Skeletal muscle satellite cell (primary cell): ENCODE measurements around the gene ZFP64. TPM values are rescaled to one million over a fixed set of nuclear protein-coding genes. Genes with fewer than 3 reads are reported as not detected.
"Not testable (repeated sequence)": the region's sequence is repeated elsewhere in the genome, so short reads cannot be mapped to it uniquely, and the experiment has no call there.

Experiments
- H3K27me3 ChIP-seq: 2 replicates; pipeline ENCODE4 v1.7.0; 2013; ENCODE audit warnings: low read length; ENCODE audit not compliant: control insufficient read depth, insufficient read depth
- H3K36me3 ChIP-seq: 2 replicates; pipeline ENCODE4 v1.7.0; 2013; ENCODE audit warnings: mild to moderate bottlenecking, control low read depth, low read length; ENCODE audit not compliant: insufficient read depth
- H3K4me1 ChIP-seq: 2 replicates; pipeline ENCODE4 v1.7.0; 2013; ENCODE audit warnings: low read length; ENCODE audit not compliant: control insufficient read depth, insufficient read depth
- H3K4me2 ChIP-seq: 2 replicates; pipeline ENCODE4 v1.7.0; 2013; ENCODE audit warnings: mild to moderate bottlenecking, low read length
- H3K4me3 ChIP-seq: 2 replicates; pipeline ENCODE4 v1.7.0; 2013; ENCODE audit warnings: low read length
- H3K9ac ChIP-seq: 2 replicates; pipeline ENCODE4 v1.7.0; 2013; ENCODE audit warnings: mild to moderate bottlenecking, low read depth, low read length, moderate library complexity
- H3K9me3 ChIP-seq: replicated peaks from 2 replicates; pipeline ENCODE4 v1.7.0; 2013; ENCODE audit warnings: mild to moderate bottlenecking, control low read depth, low read length
- total RNA-seq: library from RNA; depleted of rRNA; stranded (reverse); fragments of >200 nt; gene quantifications from 2 replicates; pipeline ENCODE4 v1.2.3, GENCODE V29; 2012; rRNA removed

ZFP64 gene
- 13.7 and 14.6 TPM in 2 replicates for total RNA-seq

DNA sequence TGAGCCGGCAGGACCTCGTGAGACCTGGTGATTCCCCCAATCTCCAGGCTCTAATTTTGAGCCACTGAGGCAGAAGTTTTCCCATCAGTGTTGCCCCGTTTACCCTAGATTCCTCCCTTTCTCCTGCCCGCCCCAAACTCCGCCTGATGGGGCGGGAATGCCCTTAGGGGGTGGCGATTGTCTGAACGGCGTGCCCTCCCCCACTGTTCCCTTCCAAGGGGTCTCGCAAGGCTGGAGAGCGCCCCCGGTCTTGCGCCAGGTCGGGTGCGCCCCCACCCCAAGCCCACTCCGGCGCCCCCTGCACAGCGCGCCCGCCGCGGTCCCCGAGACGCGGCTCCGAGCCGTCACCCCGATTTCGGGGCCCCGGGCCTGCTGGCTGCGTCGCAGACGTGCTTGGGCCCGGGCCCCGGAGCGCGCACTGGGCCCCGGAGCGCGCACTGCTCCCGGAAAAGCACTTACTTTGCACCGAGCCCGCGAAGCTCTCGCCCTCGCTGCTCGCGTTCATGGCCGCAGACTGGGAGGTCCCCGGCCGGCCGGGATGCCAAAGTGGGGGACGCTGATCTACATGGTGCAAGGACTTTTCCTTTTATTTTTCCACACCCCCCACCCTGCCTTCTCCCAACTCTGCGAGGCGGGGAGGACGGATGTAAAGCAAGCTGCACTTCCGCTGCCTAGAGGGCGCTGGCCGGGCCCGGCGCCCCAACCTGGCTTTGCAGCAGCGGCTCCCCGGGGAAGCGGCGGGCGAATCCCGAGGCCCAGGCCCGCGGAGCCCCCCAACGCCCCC lies at the start of gene ZFP64:
Gene ZFP64 (minus strand): TSS at position 648 of the 784 bp plus-strand sequence. CDS start 143 bp downstream, at position 505.
- H3K9ac ChIP-seq, result peak within 1 kb of the TSS; percentile 83
- peak within 1 kb of the TSS; percentile 91 for H3K4me3 ChIP-seq
- no peaks in the 10 kb centered on the region for H3K9me3 ChIP-seq
- H3K36me3 ChIP-seq, result peaks cover 5% of the 10 kb centered on the region
- peak within 1 kb of the TSS; percentile 100 for H3K4me2 ChIP-seq
- H3K27me3 ChIP-seq, result no peaks in the 10 kb centered on the region
- peaks cover 12% of the 10 kb centered on the region for H3K4me1 ChIP-seq

DNA sequence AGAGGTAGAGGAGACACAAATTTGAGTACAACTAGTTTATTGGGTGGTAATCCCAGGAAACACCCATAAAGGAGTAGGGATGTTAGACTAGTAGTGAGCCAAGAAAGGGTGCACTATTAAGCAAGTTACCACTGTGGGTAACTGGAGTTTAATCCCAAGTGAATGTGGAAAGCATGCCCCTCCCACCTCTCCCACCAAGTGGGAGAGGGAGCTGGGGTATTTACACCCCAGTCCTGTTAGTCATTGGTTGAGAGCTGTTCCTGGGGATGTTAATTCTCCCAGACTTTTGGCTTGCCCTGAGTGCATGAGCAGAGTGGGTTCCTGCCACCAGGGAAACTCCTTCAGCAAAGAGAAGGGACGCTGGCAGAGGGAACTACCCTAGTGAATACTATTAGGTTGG lies 49.2 kb upstream of the ZFP64 start:
- H3K9ac ChIP-seq, result no peak overlapping the region
- no peak overlapping the region for H3K4me2 ChIP-seq
- no peaks in the 10 kb centered on the region for H3K4me1 ChIP-seq
- H3K4me3 ChIP-seq, result no peak overlapping the region
- no peaks in the 10 kb centered on the region for H3K9me3 ChIP-seq
- no peaks in the 10 kb centered on the region for H3K36me3 ChIP-seq
- H3K27me3 ChIP-seq, result peaks cover 3% of the 10 kb centered on the region

DNA sequence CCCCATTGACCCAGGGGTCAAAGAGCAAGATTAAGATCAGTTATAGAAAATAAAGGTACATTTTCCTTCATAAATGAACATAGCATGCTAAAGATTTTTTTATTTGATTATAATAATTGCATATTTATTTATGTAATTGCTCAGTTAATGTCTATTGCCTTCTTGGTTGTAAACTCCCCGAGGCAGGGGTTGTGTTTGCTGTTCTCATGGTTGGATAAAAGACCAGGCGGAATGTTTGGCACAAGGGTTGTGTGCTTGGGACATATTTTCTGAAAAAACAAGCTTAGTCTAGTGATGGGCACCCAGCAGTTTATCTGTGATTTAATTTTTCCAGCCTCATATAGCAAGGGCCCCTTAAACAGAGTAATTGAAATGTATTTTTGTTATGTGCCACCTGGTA lies 47.5 kb upstream of the ZFP64 start:
- no peak overlapping the region for H3K9ac ChIP-seq
- no peak overlapping the region for H3K4me2 ChIP-seq

DNA sequence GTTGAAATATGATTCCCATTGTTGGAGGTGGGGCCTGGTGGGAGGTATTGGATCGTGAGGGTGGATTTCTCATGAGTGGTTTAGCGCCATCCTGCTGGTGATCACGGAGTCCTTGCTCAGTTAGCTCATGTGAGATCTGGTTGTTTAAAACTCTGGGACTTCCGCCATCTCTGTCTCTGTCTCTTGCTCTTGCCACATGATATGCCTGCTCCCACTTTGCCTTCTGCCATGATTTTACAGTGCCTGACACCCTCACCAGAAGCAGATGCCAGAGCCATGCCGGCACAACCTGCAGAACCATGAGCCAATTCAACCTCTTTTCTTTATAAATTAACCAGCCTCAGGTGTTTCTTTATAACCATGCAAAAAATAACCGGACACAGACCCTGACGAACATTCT lies 44.7 kb upstream of the ZFP64 start:
- Histone ChIP-seq H3K9ac (no peak overlapping the region), H3K4me2 (no peak overlapping the region), H3K27me3 (peaks cover 3% of the 10 kb centered on the region), H3K4me1 (no peaks in the 10 kb centered on the region), H3K9me3 (no peaks in the 10 kb centered on the region), H3K4me3 (no peak overlapping the region), H3K36me3 (no peaks in the 10 kb centered on the region)

More for the DNA sequence above, 47.5 kb upstream of the ZFP64 start:
- Histone ChIP-seq H3K4me1 (no peaks in the 10 kb centered on the region), H3K36me3 (no peaks in the 10 kb centered on the region), H3K9me3 (no peaks in the 10 kb centered on the region), H3K4me3 (no peak overlapping the region), H3K27me3 (peaks cover 3% of the 10 kb centered on the region)

DNA sequence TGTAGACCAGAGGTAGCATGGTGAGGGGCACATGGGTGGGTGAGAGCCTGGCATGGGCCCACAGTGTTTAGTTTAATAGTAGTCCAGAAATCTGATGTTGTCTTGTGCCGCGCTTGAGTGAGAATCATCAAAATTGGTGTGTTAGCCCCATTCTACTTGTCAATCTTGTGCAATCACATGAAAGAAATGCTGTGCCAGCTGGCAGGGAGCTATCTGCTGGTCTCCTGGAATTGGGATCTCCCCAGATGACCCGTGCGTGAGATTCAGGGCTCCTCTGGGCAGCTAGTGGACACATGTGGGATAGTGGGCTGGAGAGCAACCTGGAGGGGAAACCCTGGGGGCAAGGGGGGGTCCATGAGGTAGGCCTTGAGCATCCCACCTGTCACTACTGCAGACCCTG lies 43.5 kb upstream of the ZFP64 start:
- H3K27me3 ChIP-seq, result peaks cover 3% of the 10 kb centered on the region
- no peak overlapping the region for H3K4me2 ChIP-seq
- no peak overlapping the region for H3K9ac ChIP-seq
- no peaks in the 10 kb centered on the region for H3K9me3 ChIP-seq
- no peak overlapping the region for H3K4me3 ChIP-seq
- no peaks in the 10 kb centered on the region for H3K4me1 ChIP-seq
- no peaks in the 10 kb centered on the region for H3K36me3 ChIP-seq

DNA sequence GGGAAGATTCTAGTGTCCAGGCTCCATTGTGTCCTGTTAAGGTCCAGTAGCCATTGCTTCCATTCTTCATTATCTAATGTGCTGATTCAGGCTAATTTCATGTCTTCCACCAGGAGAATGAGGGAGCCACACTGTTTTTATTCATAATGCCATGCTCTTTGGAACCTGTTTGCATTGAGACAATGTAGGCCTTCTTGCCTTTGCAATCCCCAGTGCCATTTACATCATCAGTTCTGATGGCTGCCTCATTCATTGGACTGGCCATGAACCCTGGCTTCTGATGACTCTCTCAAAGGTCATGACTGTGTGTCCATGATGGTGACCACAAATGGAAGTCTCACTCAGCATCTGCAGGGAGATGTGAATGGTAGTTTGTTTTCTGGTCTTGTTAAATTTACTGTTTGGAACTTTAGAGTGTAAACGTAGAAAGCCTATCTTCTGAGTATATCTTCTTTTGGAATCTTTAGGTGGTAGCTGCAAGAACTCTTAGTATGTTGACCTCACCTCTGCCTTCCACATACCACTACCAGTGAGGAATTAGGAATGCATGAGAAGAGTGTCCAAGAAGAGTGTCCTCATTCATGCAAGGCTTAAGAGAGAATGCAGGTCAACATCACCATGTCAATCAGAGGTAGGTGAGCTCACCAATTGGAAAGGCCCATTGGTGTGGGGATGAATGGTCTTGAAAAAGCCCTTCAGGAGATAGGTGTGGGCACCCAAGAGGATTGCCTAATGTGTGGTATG lies 42.9 kb upstream of the ZFP64 start:
- no peak overlapping the region for H3K4me3 ChIP-seq
- H3K9me3 ChIP-seq, result no peaks in the 10 kb centered on the region
- no peak overlapping the region for H3K9ac ChIP-seq
- no peaks in the 10 kb centered on the region for H3K4me1 ChIP-seq
- no peak overlapping the region for H3K4me2 ChIP-seq
- H3K27me3 ChIP-seq, result no peaks in the 10 kb centered on the region
- H3K36me3 ChIP-seq, result no peaks in the 10 kb centered on the region

DNA sequence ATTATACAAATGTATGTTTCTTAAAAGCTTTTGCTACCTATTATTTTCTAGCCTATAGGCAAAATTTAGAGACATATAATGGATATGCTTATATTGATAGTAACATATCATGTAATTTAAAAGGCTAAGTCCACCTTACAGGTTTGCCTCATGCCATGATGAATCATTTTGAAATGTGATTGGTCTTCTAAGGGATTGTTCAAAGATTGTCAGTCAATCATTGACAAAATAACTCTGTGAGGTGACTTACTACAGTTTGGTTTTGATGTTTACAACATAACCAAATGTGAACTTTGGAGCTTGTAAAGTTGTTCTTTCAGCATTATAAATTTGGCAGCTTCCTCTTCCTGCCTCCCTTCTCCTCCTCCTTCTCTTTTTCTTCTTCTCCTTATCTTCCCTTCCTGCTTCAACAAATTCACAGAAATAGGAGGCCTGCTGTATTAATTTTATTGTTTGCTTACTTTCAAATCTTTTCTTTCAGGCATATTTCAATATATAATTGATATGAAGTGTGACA lies 39.7 kb upstream of the ZFP64 start:
- Histone ChIP-seq H3K4me1 (no peaks in the 10 kb centered on the region), H3K9me3 (no peaks in the 10 kb centered on the region), H3K4me2 (no peak overlapping the region), H3K9ac (no peak overlapping the region), H3K4me3 (no peak overlapping the region), H3K27me3 (peaks cover 11% of the 10 kb centered on the region), H3K36me3 (no peaks in the 10 kb centered on the region)

DNA sequence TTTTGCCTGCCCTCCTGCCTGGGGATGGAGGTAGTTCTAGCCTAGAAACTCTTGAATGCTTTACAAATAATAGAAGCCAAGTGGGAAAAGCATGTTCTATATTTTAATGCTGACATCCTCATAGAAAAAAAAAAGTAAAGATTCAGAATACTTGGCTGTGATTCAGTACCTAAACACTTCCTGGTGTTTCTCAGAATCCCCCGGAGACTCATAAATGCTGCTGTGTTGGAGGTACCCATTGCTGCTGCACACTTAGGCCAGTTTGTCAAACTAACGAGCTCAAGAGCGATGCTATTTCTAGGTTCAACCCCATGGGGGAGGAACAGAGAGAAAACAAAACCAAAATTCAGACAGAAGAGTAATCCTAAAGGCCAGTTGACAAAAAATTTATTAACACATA lies 38.8 kb upstream of the ZFP64 start:
- Histone ChIP-seq H3K27me3 (peaks cover 17% of the 10 kb centered on the region), H3K4me1 (no peaks in the 10 kb centered on the region), H3K9ac (no peak overlapping the region), H3K4me2 (no peak overlapping the region), H3K4me3 (no peak overlapping the region), H3K36me3 (no peaks in the 10 kb centered on the region), H3K9me3 (no peaks in the 10 kb centered on the region)

DNA sequence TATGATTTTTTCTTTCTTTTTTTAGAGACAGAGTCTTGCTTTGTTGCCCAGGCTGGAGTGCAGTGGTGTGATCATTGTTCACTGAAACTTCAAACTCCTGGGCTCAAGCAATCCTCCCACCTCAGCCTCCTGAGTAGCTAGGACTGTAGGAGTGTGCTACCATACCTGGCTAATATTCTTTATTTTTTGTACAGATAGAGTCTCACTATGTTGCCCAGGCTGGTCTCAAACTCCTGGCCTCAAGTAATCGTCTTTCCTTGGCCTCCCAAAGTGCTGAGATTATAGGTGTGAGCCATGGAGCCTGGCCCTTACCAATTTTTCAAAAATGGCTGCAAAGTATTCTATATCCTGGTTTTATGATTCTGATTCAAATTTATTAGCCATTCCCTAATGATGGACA lies 37.8 kb upstream of the ZFP64 start:
- not testable (repeated sequence) for H3K4me1 ChIP-seq, H3K9ac ChIP-seq, H3K9me3 ChIP-seq, H3K4me2 ChIP-seq, H3K4me3 ChIP-seq, H3K36me3 ChIP-seq
- H3K27me3 ChIP-seq, result peaks cover 23% of the 10 kb centered on the region

DNA sequence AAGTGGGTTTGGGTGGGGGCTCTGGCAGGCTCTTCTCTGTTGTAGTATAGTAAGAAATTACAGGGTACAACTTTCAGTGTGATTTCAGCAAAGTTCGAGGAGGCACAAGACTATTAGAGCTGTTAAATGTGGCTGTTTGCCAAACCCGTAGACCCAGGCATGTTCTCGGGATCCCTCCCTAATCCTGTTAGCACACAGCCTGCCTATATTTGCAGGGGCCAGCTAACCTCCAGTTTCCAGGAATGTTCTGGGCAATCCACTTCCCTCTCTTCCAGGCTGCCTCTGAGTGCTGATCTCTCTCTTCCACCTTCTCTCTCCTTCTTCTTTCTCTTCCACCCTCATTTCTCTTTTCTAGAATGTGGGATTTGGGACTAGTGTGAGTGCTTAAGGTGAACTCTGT lies 34.8 kb upstream of the ZFP64 start:
- H3K9me3 ChIP-seq, result no peaks in the 10 kb centered on the region
- peaks cover 30% of the 10 kb centered on the region for H3K27me3 ChIP-seq
- H3K9ac ChIP-seq, result no peak overlapping the region
- H3K4me3 ChIP-seq, result no peak overlapping the region
- no peak overlapping the region for H3K4me2 ChIP-seq
- H3K4me1 ChIP-seq, result no peaks in the 10 kb centered on the region
- H3K36me3 ChIP-seq, result no peaks in the 10 kb centered on the region

DNA sequence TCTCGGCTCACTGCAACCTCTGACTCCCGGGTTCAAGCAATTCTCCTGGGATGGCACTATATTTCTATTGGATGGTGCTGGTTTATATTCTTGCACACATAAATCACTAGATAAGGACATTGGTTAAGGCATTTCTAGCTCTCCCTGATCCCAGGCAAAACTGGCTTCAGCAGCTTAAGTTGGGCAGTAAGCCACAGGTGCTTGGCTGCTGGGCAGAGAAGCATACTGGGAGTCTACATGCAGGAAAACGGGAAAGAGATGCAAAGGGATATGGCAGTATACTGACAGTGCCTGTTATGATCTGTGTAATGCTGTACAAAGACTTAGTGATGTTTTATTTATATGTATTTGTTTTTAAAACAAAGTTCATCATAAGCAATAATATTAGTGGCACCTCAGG lies 33.3 kb upstream of the ZFP64 start:
- no peaks in the 10 kb centered on the region for H3K4me1 ChIP-seq
- H3K4me2 ChIP-seq, result no peak overlapping the region
- H3K9me3 ChIP-seq, result no peaks in the 10 kb centered on the region
- H3K9ac ChIP-seq, result no peak overlapping the region
- no peak overlapping the region for H3K4me3 ChIP-seq
- no peaks in the 10 kb centered on the region for H3K36me3 ChIP-seq
- H3K27me3 ChIP-seq, result peaks cover 30% of the 10 kb centered on the region
